SK-N-SH treated with all-trans-retinoic acid at 6 μM for 48 hours (cell line): Measurements from ENCODE around the gene KLHL29.

Experiments
- BACH2 ChIP-seq: fragments of 250-450 bp; sonication (Bioruptor Pico); IDR thresholded peaks from 2 replicates; pipeline ENCODE4 v1.9.0; 2021; ENCODE audit warnings: mild to moderate bottlenecking, borderline replicate concordance
- RARB ChIP-seq: fragments of 250-450 bp; sonication (Bioruptor Pico); IDR thresholded peaks from 2 replicates; pipeline ENCODE4 v1.8.0; 2021; ENCODE audit warnings: mild to moderate bottlenecking, moderate library complexity
- ZFP3 ChIP-seq: fragments of 250-450 bp; sonication (Bioruptor Pico); IDR thresholded peaks from 2 replicates; pipeline ENCODE4 v1.5.0; 2020; ENCODE audit warnings: mild to moderate bottlenecking, moderate library complexity
- ZFP30 ChIP-seq: fragments of 450-650 bp; formaldehyde crosslinking; IDR thresholded peaks from 2 replicates; pipeline ENCODE4 v1.5.0; 2022; ENCODE audit warnings: mild to moderate bottlenecking, moderate library complexity
- TF ChIP-seq, protein P1 (sequence below): fragments of 250-450 bp; sonication (Bioruptor Pico); IDR thresholded peaks from 2 replicates; pipeline ENCODE4 v1.8.0; 2021; ENCODE audit warnings: low read depth, mild to moderate bottlenecking, moderate library complexity, borderline replicate concordance

GRCh38 chr2:23422089-23423061 is 37.4 kb downstream of the KLHL29 start:
- TF ChIP-seq ZFP30 (CRISPR knock-in tag) (no peak), BACH2 (CRISPR knock-in tag) (no peak), ZFP3 (CRISPR knock-in tag) (no peak), RARB (no peak)
- TF ChIP-seq, protein P1, sequence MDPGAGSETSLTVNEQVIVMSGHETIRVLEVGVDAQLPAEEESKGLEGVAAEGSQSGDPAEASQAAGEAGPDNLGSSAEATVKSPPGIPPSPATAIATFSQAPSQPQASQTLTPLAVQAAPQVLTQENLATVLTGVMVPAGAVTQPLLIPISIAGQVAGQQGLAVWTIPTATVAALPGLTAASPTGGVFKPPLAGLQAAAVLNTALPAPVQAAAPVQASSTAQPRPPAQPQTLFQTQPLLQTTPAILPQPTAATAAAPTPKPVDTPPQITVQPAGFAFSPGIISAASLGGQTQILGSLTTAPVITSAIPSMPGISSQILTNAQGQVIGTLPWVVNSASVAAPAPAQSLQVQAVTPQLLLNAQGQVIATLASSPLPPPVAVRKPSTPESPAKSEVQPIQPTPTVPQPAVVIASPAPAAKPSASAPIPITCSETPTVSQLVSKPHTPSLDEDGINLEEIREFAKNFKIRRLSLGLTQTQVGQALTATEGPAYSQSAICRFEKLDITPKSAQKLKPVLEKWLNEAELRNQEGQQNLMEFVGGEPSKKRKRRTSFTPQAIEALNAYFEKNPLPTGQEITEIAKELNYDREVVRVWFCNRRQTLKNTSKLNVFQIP (CRISPR knock-in tag) = no peak
